ENCODE results near the gene OR51B2. TPM values are rescaled to one million over a fixed set of nuclear protein-coding genes. Genes with fewer than 3 reads are reported as not detected.

Gene OR51B2
- total RNA-seq, 1 donor from 2014 or later = not detected

Small RNAs within 50 kb of the gene (small RNA-seq; reads per million reads assigned to genes)
- gene AC104389.3 = not detected

Other genes starting within 250 kb of the OR51B2 start
- gene OR52A5, start 185.9 kb downstream of the OR51B2 start, total RNA-seq = not detected
- gene OR52A1, start 169.5 kb downstream of the OR51B2 start, total RNA-seq = not detected
- not detected for gene OR51V1, start 123.6 kb downstream of the OR51B2 start, total RNA-seq
- gene HBB, start 97.2 kb downstream of the OR51B2 start, total RNA-seq = 591 TPM
- gene HBD, start 89.8 kb downstream of the OR51B2 start, total RNA-seq = not detected
- gene HBG1, start 74.4 kb downstream of the OR51B2 start, total RNA-seq = not detected
- not detected for gene HBG2, start 69.5 kb downstream of the OR51B2 start, total RNA-seq
- gene HBE1, start 54.4 kb downstream of the OR51B2 start, total RNA-seq = not detected
- gene OR51B4, start 22.4 kb downstream of the OR51B2 start, total RNA-seq = not detected
- gene OR51B5, start 19.2 kb upstream of the OR51B2 start, total RNA-seq = 1.2 TPM
- not detected for gene OR51B6, start 27.2 kb upstream of the OR51B2 start, total RNA-seq
- not detected for gene OR51M1, start 59.5 kb upstream of the OR51B2 start, total RNA-seq
- gene OR51Q1, start 97.8 kb upstream of the OR51B2 start, total RNA-seq = not detected
- gene OR51I1, start 117.2 kb upstream of the OR51B2 start, total RNA-seq = not detected
- not detected for gene OR51I2, start 125.0 kb upstream of the OR51B2 start, total RNA-seq
- gene OR52D1, start 164.4 kb upstream of the OR51B2 start, total RNA-seq = not detected
- gene UBQLN3, start 185.7 kb upstream of the OR51B2 start, total RNA-seq = not detected
- gene UBQLNL, start 192.4 kb upstream of the OR51B2 start, total RNA-seq = 0.98 TPM
- not detected for gene OR52H1, start 224.2 kb upstream of the OR51B2 start, total RNA-seq